SKM-1 treated with dmso at 0.1 percent for 144 hours (cell line): ENCODE data around the gene TTPAL.

ENCODE experiments used
- DNase-seq: peaks from one replicate; lab custom pipeline; 2025; ENCODE audit not compliant: unreplicated experiment; lab: John Stamatoyannopoulos, UW

TTPAL gene

GRCh38 chr20:44495802-44496481, 20.3 kb downstream of the TTPAL start:
- DNase-seq: peak; percentile 16

- no peak for DNase-seq
Measured at GRCh38 chr20:44496976-44497375, 21.3 kb downstream of the TTPAL start.

- DNase-seq: no peak
Measured at GRCh38 chr20:44497761-44498160, 22.1 kb downstream of the TTPAL start.

- DNase-seq: no peak
Measured at GRCh38 chr20:44500221-44500620, 24.5 kb downstream of the TTPAL start.

GRCh38 chr20:44501448-44501847, 25.8 kb downstream of the TTPAL start:
- DNase-seq: no peak

GRCh38 chr20:44502968-44503367, 27.3 kb downstream of the TTPAL start:
- DNase-seq: no peak

GRCh38 chr20:44504402-44505307, 29.0 kb downstream of the TTPAL start:
- DNase-seq: no peak

GRCh38 chr20:44509762-44510161, 34.1 kb downstream of the TTPAL start:
- DNase-seq: no peak

- DNase-seq: no peak
Measured at GRCh38 chr20:44513871-44514270, 38.2 kb downstream of the TTPAL start.

- DNase-seq: no peak
Measured at GRCh38 chr20:44516491-44516890, 40.8 kb downstream of the TTPAL start.

GRCh38 chr20:44517454-44517853, 41.8 kb downstream of the TTPAL start:
- no peak for DNase-seq

GRCh38 chr20:44518248-44518647, 42.6 kb downstream of the TTPAL start:
- DNase-seq: no peak

- no peak for DNase-seq
Measured at GRCh38 chr20:44520881-44521280, 45.2 kb downstream of the TTPAL start.

- DNase-seq: peak; percentile 92
Measured at GRCh38 chr20:44521484-44522481, 46.1 kb downstream of the TTPAL start, which contains the start of gene SERINC3. Gene SERINC3, minus strand, starts transcription at chr20:44522070. Its CDS starts 119 bp downstream, at chr20:44521951.

- no peak for DNase-seq
Measured at GRCh38 chr20:44522841-44523240, 47.2 kb downstream of the TTPAL start.

GRCh38 chr20:44523746-44524145, 48.1 kb downstream of the TTPAL start:
- no peak for DNase-seq

- no peak for DNase-seq
Measured at GRCh38 chr20:44526129-44526528, 50.5 kb downstream of the TTPAL start.

- DNase-seq: no peak
Measured at GRCh38 chr20:44527716-44528199, 52.1 kb downstream of the TTPAL start.

- no peak for DNase-seq
Measured at GRCh38 chr20:44528309-44528708, 52.6 kb downstream of the TTPAL start.

- DNase-seq: no peak
Measured at GRCh38 chr20:44532259-44532980, 56.7 kb downstream of the TTPAL start.
